Trophoblast cell (in vitro differentiated cells and primary cell): ENCODE data around the gene MZF1.
A peak's percentile ranks its signal among the peaks of the same experiment; 100 is the strongest.

Experiments
- DNase-seq, 2 donors: peaks; one replicate each; pipeline ENCODE4 v3.0.0-alpha.2; 2016
- H2AFZ ChIP-seq: 2 replicates; pipeline ENCODE4 v1.6.1; 2013; ENCODE audit warnings: low read length, moderate library complexity, mild to moderate bottlenecking; ENCODE audit not compliant: insufficient read depth, poor library complexity
- H2AK5ac ChIP-seq: 2 replicates; pipeline ENCODE4 v1.6.1; 2013; ENCODE audit warnings: mild to moderate bottlenecking, low read length
- H2BK120ac ChIP-seq: 2 replicates; pipeline ENCODE4 v1.6.1; 2013; ENCODE audit warnings: low read length, mild to moderate bottlenecking, moderate library complexity; ENCODE audit not compliant: insufficient read depth, poor library complexity
- H2BK12ac ChIP-seq: 2 replicates; pipeline ENCODE4 v1.6.1; 2013; ENCODE audit warnings: mild to moderate bottlenecking, low read length, moderate library complexity
- H2BK5ac ChIP-seq: 2 replicates; pipeline ENCODE4 v1.6.1; 2013; ENCODE audit warnings: low read length, low read depth, moderate library complexity, mild to moderate bottlenecking; ENCODE audit not compliant: poor library complexity
- H3K14ac ChIP-seq: 2 replicates; pipeline ENCODE4 v1.6.1; 2013; ENCODE audit warnings: mild to moderate bottlenecking, low read length
- H3K18ac ChIP-seq: 2 replicates; pipeline ENCODE4 v1.6.1; 2013; ENCODE audit warnings: mild to moderate bottlenecking, low read length
- H3K23ac ChIP-seq: 2 replicates; pipeline ENCODE4 v1.6.1; 2013; ENCODE audit warnings: low read length
- H3K27ac ChIP-seq: 2 replicates; pipeline ENCODE4 v1.5.1; 2013; ENCODE audit warnings: low read depth, mild to moderate bottlenecking, inconsistent platforms, low read length, moderate library complexity
- H3K27me3 ChIP-seq: 2 replicates; pipeline ENCODE4 v1.6.1; 2013; ENCODE audit warnings: inconsistent platforms, mild to moderate bottlenecking, low read length, moderate library complexity; ENCODE audit not compliant: insufficient read depth
- H3K36me3 ChIP-seq, 2 experiments: 1 replicate in 1 of 2; 2 replicates in 1 of 2; pipeline ENCODE4 v1.6.1; 2013; ENCODE audit warnings: low read length in 2 of 2, mild to moderate bottlenecking in 2 of 2, moderate library complexity in 1 of 2; ENCODE audit not compliant: insufficient read depth in 2 of 2, control insufficient read depth in 1 of 2
- H3K4ac ChIP-seq: 2 replicates; pipeline ENCODE4 v1.6.1; 2013; ENCODE audit warnings: low read depth, mild to moderate bottlenecking, low read length, moderate library complexity
- H3K4me1 ChIP-seq, 2 experiments: 1 replicate in 1 of 2; 2 replicates in 1 of 2; pipeline ENCODE4 v1.6.1; 2013; ENCODE audit warnings: low read length in 2 of 2, mild to moderate bottlenecking in 2 of 2, moderate library complexity in 1 of 2; ENCODE audit not compliant: insufficient read depth in 2 of 2, control insufficient read depth in 1 of 2
- H3K4me2 ChIP-seq: 2 replicates; pipeline ENCODE4 v1.6.1; 2013; ENCODE audit warnings: inconsistent platforms, mild to moderate bottlenecking, low read length, moderate library complexity
- H3K4me3 ChIP-seq: 2 replicates; pipeline ENCODE4 v1.5.1; 2013; ENCODE audit warnings: mild to moderate bottlenecking, low read depth, low read length, inconsistent platforms
- H3K79me1 ChIP-seq: one replicate; pipeline ENCODE4 v1.6.1; 2013; ENCODE audit warnings: low read length
- H3K79me2 ChIP-seq: 2 replicates; pipeline ENCODE4 v1.6.1; 2013; ENCODE audit warnings: low read length, mild to moderate bottlenecking; ENCODE audit not compliant: control insufficient read depth, insufficient read depth, poor library complexity
- H3K9ac ChIP-seq: 2 replicates; pipeline ENCODE4 v1.6.1; 2013; ENCODE audit warnings: mild to moderate bottlenecking, low read length
- H3K9me3 ChIP-seq: 2 replicates; pipeline ENCODE4 v1.6.1; 2013; ENCODE audit warnings: low read depth, mild to moderate bottlenecking, control low read depth, inconsistent platforms, low read length; ENCODE audit not compliant: insufficient read depth
- H4K12ac ChIP-seq: 2 replicates; pipeline ENCODE4 v1.6.1; 2013; ENCODE audit warnings: low read depth, mild to moderate bottlenecking, low read length, moderate library complexity
- H4K8ac ChIP-seq: 2 replicates; pipeline ENCODE4 v1.6.1; 2013; ENCODE audit warnings: low read depth, mild to moderate bottlenecking, low read length, moderate library complexity
- H4K91ac ChIP-seq: one replicate; pipeline ENCODE4 v1.6.1; 2013; ENCODE audit warnings: low read depth, mild to moderate bottlenecking, low read length, moderate library complexity
- WGBS: extraction: QIAGEN DNeasy Blood & Tissue Kit; methylation state at CpG from one replicate; pipeline ENCODE4 v1.1.7; 2013; ENCODE audit warnings: missing lambda C conversion rate; ENCODE audit not compliant: insufficient read length, insufficient coverage; ENCODE audit errors: extremely low coverage; 5-methylcytosine and 5-hydroxymethylcytosine counted together

The MZF1 gene

GRCh38 chr19:58563823-58564222 is 9.3 kb downstream of the MZF1 start:
- Histone ChIP-seq H4K8ac (no peak overlapping the region), H3K79me1 (peaks cover 8% of the 10 kb centered on the region), H2AFZ (no peak overlapping the region), H2BK5ac (no peak overlapping the region), H3K79me2 (peaks cover 4% of the 10 kb centered on the region), H3K9me3 (peaks cover 16% of the 10 kb centered on the region), H2BK12ac (no peak overlapping the region), H3K27ac (no peak overlapping the region), H3K27me3 (peaks cover 17% of the 10 kb centered on the region), H3K4ac (no peak overlapping the region), H4K91ac (no peak overlapping the region), H3K4me3 (peak overlapping the region; percentile 9), H2BK120ac (no peak overlapping the region), H2AK5ac (no peak overlapping the region), H3K4me2 (no peak overlapping the region), H3K23ac (no peak overlapping the region), H3K4me1 (peaks cover 12 to 20% of the 10 kb centered on the region in 2 experiments), H3K14ac (no peak overlapping the region), H3K36me3 (peaks cover 4 to 14% of the 10 kb centered on the region in 2 experiments), H4K12ac (no peak overlapping the region), H3K9ac (no peak overlapping the region), H3K18ac (no peak overlapping the region)
- no peak for DNase-seq
- no CpG with 5 or more reads among the region's 6 CpGs for WGBS

- Histone ChIP-seq H3K79me2 (peaks cover 8% of the 10 kb centered on the region), H2AK5ac (no peak overlapping the region), H4K91ac (no peak overlapping the region), H3K9ac (no peak overlapping the region), H3K4me2 (peak overlapping the region; percentile 65), H3K27ac (no peak overlapping the region), H2BK12ac (no peak overlapping the region), H4K8ac (no peak overlapping the region), H4K12ac (no peak overlapping the region), H3K4ac (no peak overlapping the region), H3K27me3 (peaks cover 17% of the 10 kb centered on the region), H3K4me1 (peaks cover 12 to 20% of the 10 kb centered on the region in 2 experiments), H3K9me3 (peaks cover 16% of the 10 kb centered on the region), H3K23ac (no peak overlapping the region), H3K36me3 (peaks cover 4 to 11% of the 10 kb centered on the region in 2 experiments), H3K14ac (no peak overlapping the region), H2BK5ac (no peak overlapping the region), H3K18ac (no peak overlapping the region), H2AFZ (no peak overlapping the region), H3K79me1 (peaks cover 13% of the 10 kb centered on the region), H3K4me3 (peak overlapping the region; percentile 26), H2BK120ac (no peak overlapping the region)
- DNase-seq, result no peak
- WGBS, result no CpG with 5 or more reads among the region's 40 CpGs
Measured at GRCh38 chr19:58563034-58563573, 10.0 kb downstream of the MZF1 start.

- no peak overlapping the region for H2BK120ac ChIP-seq
- H3K36me3 ChIP-seq, result peaks cover 4 to 9% of the 10 kb centered on the region in 2 experiments
- no CpG with 5 or more reads among the region's 107 CpGs for WGBS
- H3K23ac ChIP-seq, result no peak overlapping the region
- H3K4ac ChIP-seq, result no peak overlapping the region
- no peak overlapping the region for H2BK12ac ChIP-seq
- H3K4me2 ChIP-seq, result peak overlapping the region; percentile 65
- H3K14ac ChIP-seq, result no peak overlapping the region
- H3K18ac ChIP-seq, result no peak overlapping the region
- H4K8ac ChIP-seq, result no peak overlapping the region
- H4K91ac ChIP-seq, result no peak overlapping the region
- no peak overlapping the region for H3K27ac ChIP-seq
- no peak overlapping the region for H2BK5ac ChIP-seq
- peaks cover 15% of the 10 kb centered on the region for H3K79me2 ChIP-seq
- H3K9me3 ChIP-seq, result peaks cover 16% of the 10 kb centered on the region
- H3K79me1 ChIP-seq, result peaks cover 18% of the 10 kb centered on the region
- H2AFZ ChIP-seq, result no peak overlapping the region
- H4K12ac ChIP-seq, result no peak overlapping the region
- peak in 1 of 2 donors; percentile 34 for DNase-seq
- peaks cover 17% of the 10 kb centered on the region for H3K27me3 ChIP-seq
- no peak overlapping the region for H3K9ac ChIP-seq
- H3K4me1 ChIP-seq, result peaks cover 13 to 20% of the 10 kb centered on the region in 2 experiments
- H2AK5ac ChIP-seq, result no peak overlapping the region
- peak overlapping the region; percentile 38 for H3K4me3 ChIP-seq
Measured at GRCh38 chr19:58562122-58563033, 10.8 kb downstream of the MZF1 start.

- peaks cover 19% of the 10 kb centered on the region for H3K79me2 ChIP-seq
- H2BK12ac ChIP-seq, result no peak overlapping the region
- no peak overlapping the region for H3K9ac ChIP-seq
- H3K4me2 ChIP-seq, result no peak overlapping the region
- no peak overlapping the region for H3K23ac ChIP-seq
- H2AK5ac ChIP-seq, result no peak overlapping the region
- H2BK5ac ChIP-seq, result no peak overlapping the region
- peaks cover 21 to 29% of the 10 kb centered on the region in 2 experiments for H3K4me1 ChIP-seq
- no peak overlapping the region for H2AFZ ChIP-seq
- H4K12ac ChIP-seq, result no peak overlapping the region
- H3K79me1 ChIP-seq, result peaks cover 18% of the 10 kb centered on the region
- no peak overlapping the region for H2BK120ac ChIP-seq
- peaks cover 8 to 12% of the 10 kb centered on the region in 2 experiments for H3K36me3 ChIP-seq
- peak in 1 of 2 donors; percentile 19 for DNase-seq
- no peak overlapping the region for H3K27ac ChIP-seq
- WGBS, result no CpG with 5 or more reads among the region's 16 CpGs
- peaks cover 16% of the 10 kb centered on the region for H3K9me3 ChIP-seq
- H3K14ac ChIP-seq, result no peak overlapping the region
- H3K27me3 ChIP-seq, result peaks cover 17% of the 10 kb centered on the region
- H4K91ac ChIP-seq, result no peak overlapping the region
- H4K8ac ChIP-seq, result no peak overlapping the region
- no peak overlapping the region for H3K4me3 ChIP-seq
- no peak overlapping the region for H3K18ac ChIP-seq
- no peak overlapping the region for H3K4ac ChIP-seq
Measured at GRCh38 chr19:58561373-58562121, 11.6 kb downstream of the MZF1 start.
